ENCODE data around the gene LIPC.

Gene LIPC

GRCh38 chr15:58547628-58548307, 116.0 kb downstream of the LIPC start:
- no peak overlapping the region for H3K27ac ChIP-seq
- no peak for TF ChIP-seq ZFX (IDR thresholded peaks at IDR 0.05; ENCODE audit: borderline replicate concordance)

GRCh38 chr15:58548308-58549012, 116.7 kb downstream of the LIPC start:
- TF ChIP-seq CTCF (IDR thresholded peaks at IDR 0.05) (no peak), ZFX (IDR thresholded peaks at IDR 0.05; ENCODE audit: borderline replicate concordance) (no peak)
- H3K27ac ChIP-seq, result no peak overlapping the region

GRCh38 chr15:58549013-58549784, 117.4 kb downstream of the LIPC start:
- no peak for TF ChIP-seq ZFX (IDR thresholded peaks at IDR 0.05; ENCODE audit: borderline replicate concordance)
- TF ChIP-seq CTCF (IDR thresholded peaks at IDR 0.05), result no peak
- H3K27ac ChIP-seq, result no peak overlapping the region

- H3K27ac ChIP-seq, result no peak overlapping the region
- TF ChIP-seq ZFX (IDR thresholded peaks at IDR 0.05; ENCODE audit: borderline replicate concordance) (no peak), CTCF (IDR thresholded peaks at IDR 0.05) (no peak)
Observed at GRCh38 chr15:58549785-58550074, 117.9 kb downstream of the LIPC start.

- no peak overlapping the region for H3K27ac ChIP-seq
- TF ChIP-seq CTCF (IDR thresholded peaks at IDR 0.05), result no peak
- TF ChIP-seq ZFX (IDR thresholded peaks at IDR 0.05; ENCODE audit: borderline replicate concordance), result no peak
Observed at GRCh38 chr15:58551084-58551763, 119.4 kb downstream of the LIPC start.

GRCh38 chr15:58551764-58552504, 120.1 kb downstream of the LIPC start:
- no peak overlapping the region for H3K27ac ChIP-seq
- TF ChIP-seq CTCF (IDR thresholded peaks at IDR 0.05) (no peak), ZFX (IDR thresholded peaks at IDR 0.05; ENCODE audit: borderline replicate concordance) (no peak)
